Naive B cell (primary cell): Measurements from ENCODE around the gene CEP95. TPM values are rescaled to one million over a fixed set of nuclear protein-coding genes. Genes with fewer than 3 reads are reported as not detected.
"Not testable (repeated sequence)": the region's sequence is repeated elsewhere in the genome, so short reads cannot be mapped to it uniquely, and the experiment has no call there.

Source experiments
- ATAC-seq, 2 donors: fragments of 150-1000 bp; cut with Tn5 transposase; 2 replicates each; pipeline ENCODE4 v1.10.0; 2021; ENCODE audit warnings: low read depth in 2 of 2, mild to moderate bottlenecking in 2 of 2, moderate library complexity in 2 of 2
- DNase-seq: peaks from one replicate; pipeline ENCODE4 v3.0.0; 2022
- H3K27ac Mint-ChIP-seq, 6 donors: one replicate each; pipeline ENCODE4 v1.8.0; 2020 to 2022; ENCODE audit warnings: mild to moderate bottlenecking in 6 of 6, mixed read lengths in 6 of 6, moderate library complexity in 5 of 6, inconsistent platforms in 2 of 6
- H3K27me3 Mint-ChIP-seq, 3 donors: one replicate each; pipeline ENCODE4 v1.8.0; 2021 to 2022; ENCODE audit warnings: mixed read lengths in 3 of 3, mild to moderate bottlenecking in 1 of 3
- H3K36me3 Mint-ChIP-seq, 2 donors: one replicate each; pipeline ENCODE4 v1.8.0; 2020 to 2022; ENCODE audit warnings: mixed read lengths in 2 of 2, inconsistent platforms in 1 of 2, mild to moderate bottlenecking in 1 of 2
- H3K4me1 Mint-ChIP-seq, 3 donors: one replicate each; pipeline ENCODE4 v1.8.0; 2020 to 2022; ENCODE audit warnings: mixed read lengths in 3 of 3, inconsistent platforms in 1 of 3, mild to moderate bottlenecking in 1 of 3, moderate library complexity in 1 of 3
- H3K4me3 Mint-ChIP-seq, 8 donors: one replicate each; pipeline ENCODE4 v1.8.0; 2020 to 2022; ENCODE audit warnings: mild to moderate bottlenecking in 8 of 8, mixed read lengths in 8 of 8, moderate library complexity in 8 of 8, inconsistent platforms in 2 of 8
- H3K9me3 Mint-ChIP-seq, 7 donors: one replicate each; pipeline ENCODE4 v1.8.0; 2020 to 2022; ENCODE audit warnings: mixed read lengths in 7 of 7, mild to moderate bottlenecking in 5 of 7, inconsistent platforms in 2 of 7, moderate library complexity in 1 of 7
- polyA plus RNA-seq, 6 donors: library from polyadenylated mRNA; unstranded; fragments of 300-500 nt; fragmentation: Illumina TruSeq; gene quantifications; one replicate each; pipeline ENCODE4 v1.2.3, GENCODE V29; 2021; ENCODE audit warnings: low read depth in 6 of 6

Gene CEP95
- polyA plus RNA-seq, 6 donors from 2014 or later: 11.8 to 21.2 (median 14.7) TPM

DNA sequence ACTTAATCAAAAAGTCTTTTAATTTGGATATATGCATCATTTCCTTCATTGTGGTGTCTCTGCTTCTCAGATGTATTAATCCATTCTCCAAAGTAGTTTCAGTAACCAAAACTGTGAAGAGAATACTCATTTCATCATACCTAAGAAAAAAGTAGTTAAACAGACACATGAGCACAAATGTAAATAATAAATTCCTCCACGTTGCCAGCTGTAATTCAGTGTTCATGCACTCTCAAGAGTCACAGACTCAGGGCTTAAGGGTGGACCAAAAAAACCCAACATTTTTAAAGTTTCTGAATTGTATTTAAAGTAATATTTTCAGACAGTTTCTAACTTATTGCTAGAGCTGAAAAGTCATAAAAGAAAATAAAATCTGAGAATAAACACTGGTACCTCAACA is 28.9 kb upstream of the CEP95 start:
- Mint-ChIP-seq H3K9me3 (no peaks in the 10 kb centered on the region), H3K27ac (peak overlapping the region in 1 of 6 donors; percentile 14), H3K4me3 (no peak overlapping the region), H3K36me3 (peaks cover 6 to 7% of the 10 kb centered on the region in 2 donors), H3K4me1 (peaks cover 0 to 14% (median 4%) of the 10 kb centered on the region in 3 donors), H3K27me3 (no peaks in the 10 kb centered on the region)
- ATAC-seq (no peak), DNase-seq (no peak)

DNA sequence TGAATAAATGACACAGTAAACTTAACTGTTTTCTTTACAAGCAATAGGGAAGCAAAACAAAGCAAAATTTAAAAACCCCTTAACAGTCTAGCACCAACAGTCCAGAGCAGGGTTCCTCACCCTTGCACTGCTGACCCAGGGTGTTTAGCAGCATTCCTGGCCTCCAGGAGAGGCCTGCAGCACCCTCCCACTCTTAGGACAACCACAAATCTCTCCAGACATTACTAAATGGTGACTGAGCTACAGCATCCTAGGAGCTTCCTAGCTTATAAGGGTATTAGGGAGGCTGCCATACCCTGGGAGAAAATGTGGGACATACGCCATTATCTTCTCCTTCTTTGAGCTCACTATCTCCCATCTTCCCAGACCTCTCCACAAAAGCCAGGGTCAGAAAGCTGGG is 25.8 kb upstream of the CEP95 start:
- Mint-ChIP-seq H3K4me1 (peaks cover 0 to 4% (median 3%) of the 10 kb centered on the region in 3 donors), H3K27me3 (no peaks in the 10 kb centered on the region), H3K36me3 (peaks cover 6 to 17% of the 10 kb centered on the region in 2 donors), H3K9me3 (no peaks in the 10 kb centered on the region), H3K4me3 (no peak overlapping the region), H3K27ac (peak overlapping the region in 1 of 6 donors; percentile 13)
- DNase-seq (no peak), ATAC-seq (no peak)

DNA sequence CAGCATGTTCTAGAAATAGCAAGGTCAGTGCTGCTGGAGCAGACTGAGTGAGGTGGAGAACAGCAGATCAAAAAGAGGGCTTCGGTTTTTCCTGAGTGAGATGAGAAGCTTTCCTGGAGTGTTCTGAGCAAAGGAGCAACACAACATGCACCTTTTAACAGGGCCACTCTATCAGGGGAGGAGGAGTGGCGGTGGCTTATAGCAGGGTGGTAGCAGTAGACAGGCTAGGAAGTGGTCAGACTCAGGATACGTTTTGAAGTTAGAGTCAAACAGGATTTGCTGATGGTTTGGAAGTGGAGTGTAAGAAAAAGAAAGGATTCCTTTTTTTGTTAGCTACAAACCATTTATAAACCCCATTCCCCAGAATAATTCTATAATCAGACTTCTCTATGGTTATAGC is 22.4 kb upstream of the CEP95 start:
- no peaks in the 10 kb centered on the region for H3K27me3 Mint-ChIP-seq
- H3K36me3 Mint-ChIP-seq: peaks cover 9 to 17% of the 10 kb centered on the region in 2 donors
- peaks cover 0 to 3% (median 0%) of the 10 kb centered on the region in 3 donors for H3K4me1 Mint-ChIP-seq
- ATAC-seq (no peak), DNase-seq (no peak)
- H3K9me3 Mint-ChIP-seq: no peaks in the 10 kb centered on the region
- H3K27ac Mint-ChIP-seq: no peak overlapping the region
- no peak overlapping the region for H3K4me3 Mint-ChIP-seq

DNA sequence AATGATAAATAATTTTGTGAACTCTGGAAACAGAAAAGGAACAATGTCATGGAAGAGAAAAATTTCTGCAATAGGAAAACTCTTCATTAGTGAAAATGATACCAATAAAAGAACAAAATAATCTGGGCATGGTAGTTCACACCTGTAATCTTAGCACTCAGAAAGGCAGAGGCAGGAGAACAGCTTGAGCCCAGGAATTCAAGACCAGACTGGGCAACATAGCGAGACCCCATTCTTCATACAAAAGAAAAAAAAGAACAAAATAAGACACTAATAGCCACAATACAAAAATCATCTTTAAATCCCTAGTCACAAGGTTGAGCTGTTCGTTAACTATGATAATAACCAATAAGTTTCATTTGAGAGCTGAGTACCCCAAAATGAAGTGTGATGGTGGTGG is 18.5 kb upstream of the CEP95 start:
- no peaks in the 10 kb centered on the region for H3K27me3 Mint-ChIP-seq
- no peak overlapping the region for H3K27ac Mint-ChIP-seq
- peak overlapping the region in 1 of 8 donors; percentile 21 for H3K4me3 Mint-ChIP-seq
- no peaks in the 10 kb centered on the region for H3K9me3 Mint-ChIP-seq
- DNase-seq (no peak), ATAC-seq (no peak)
- peaks cover 0 to 10% (median 0%) of the 10 kb centered on the region in 3 donors for H3K4me1 Mint-ChIP-seq
- H3K36me3 Mint-ChIP-seq: peaks cover 16 to 19% of the 10 kb centered on the region in 2 donors

DNA sequence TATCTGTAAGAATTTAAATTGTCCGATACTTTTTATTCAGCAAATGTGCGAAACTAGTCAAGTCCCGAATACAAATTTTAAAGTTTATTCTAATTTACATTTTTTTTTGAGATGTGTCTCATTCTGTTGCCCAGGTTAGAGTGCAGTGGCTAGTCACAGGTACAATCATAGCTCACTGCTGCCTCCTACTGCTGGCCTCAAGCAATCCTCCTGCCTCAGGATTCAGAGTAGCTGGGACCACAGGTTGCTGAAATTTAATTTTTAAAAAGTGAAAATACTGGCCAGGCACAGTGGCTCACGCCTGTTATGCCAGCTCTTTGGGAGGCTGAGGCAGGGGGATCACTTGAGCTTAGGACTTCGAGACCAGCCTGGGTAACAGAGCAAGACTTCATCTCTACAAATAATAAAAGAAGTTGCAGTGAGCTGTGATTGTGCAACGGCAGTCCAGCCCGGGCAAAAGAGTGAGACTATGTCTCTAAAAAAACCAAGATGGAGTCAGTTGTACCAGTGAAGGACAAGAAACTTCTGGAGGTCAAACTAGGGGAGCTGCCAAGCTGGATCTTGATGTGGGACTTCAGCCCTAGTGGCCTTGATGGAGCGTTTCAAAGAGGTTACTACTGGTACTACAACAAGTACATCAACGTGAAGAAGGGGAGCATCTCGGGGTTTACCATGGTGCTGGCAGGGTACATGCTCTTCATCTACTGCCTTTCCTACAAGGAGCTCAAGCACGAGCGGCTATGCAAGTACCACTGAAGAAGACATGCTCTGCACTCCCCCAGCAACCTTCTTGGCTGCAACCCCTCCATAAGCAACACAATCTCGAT is 15.5 kb upstream of the CEP95 start:
- Mint-ChIP-seq H3K27ac (peak overlapping the region in 2 of 6 donors; percentile 38 to 44), H3K4me1 (peaks cover 13 to 37% (median 20%) of the 10 kb centered on the region in 3 donors), H3K4me3 (peak overlapping the region in 1 of 8 donors; percentile 38), H3K27me3 (no peaks in the 10 kb centered on the region), H3K36me3 (peaks cover 7 to 27% of the 10 kb centered on the region in 2 donors), H3K9me3 (no peaks in the 10 kb centered on the region)
- peak; percentile 69 to 74 for ATAC-seq
- peak; percentile 42 for DNase-seq

DNA sequence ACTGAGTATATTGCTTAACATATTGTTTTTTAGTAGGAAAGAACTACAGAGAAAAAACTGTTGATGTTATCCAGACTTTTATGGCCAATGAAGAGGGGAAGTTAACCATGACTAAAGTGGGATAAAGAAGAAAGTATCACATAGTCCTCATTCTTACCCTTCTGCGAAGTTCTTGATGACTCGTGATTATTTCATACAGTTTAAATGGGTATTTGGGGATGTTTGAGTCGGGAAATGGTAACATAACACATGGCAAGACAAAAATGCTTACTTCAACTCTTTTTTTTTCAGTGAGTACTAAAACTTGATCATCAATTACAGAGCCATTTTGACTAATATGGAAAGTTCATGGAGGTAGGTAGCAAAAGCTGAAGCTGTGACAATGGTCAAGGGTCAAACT is 14.8 kb upstream of the CEP95 start:
- Mint-ChIP-seq H3K27me3 (no peaks in the 10 kb centered on the region), H3K9me3 (peaks cover 0 to 2% (median 0%) of the 10 kb centered on the region in 7 donors), H3K36me3 (peaks cover 7 to 27% of the 10 kb centered on the region in 2 donors), H3K4me1 (peaks cover 19 to 45% (median 27%) of the 10 kb centered on the region in 3 donors), H3K27ac (no peak overlapping the region), H3K4me3 (no peak overlapping the region)
- ATAC-seq (no peak), DNase-seq (no peak)

DNA sequence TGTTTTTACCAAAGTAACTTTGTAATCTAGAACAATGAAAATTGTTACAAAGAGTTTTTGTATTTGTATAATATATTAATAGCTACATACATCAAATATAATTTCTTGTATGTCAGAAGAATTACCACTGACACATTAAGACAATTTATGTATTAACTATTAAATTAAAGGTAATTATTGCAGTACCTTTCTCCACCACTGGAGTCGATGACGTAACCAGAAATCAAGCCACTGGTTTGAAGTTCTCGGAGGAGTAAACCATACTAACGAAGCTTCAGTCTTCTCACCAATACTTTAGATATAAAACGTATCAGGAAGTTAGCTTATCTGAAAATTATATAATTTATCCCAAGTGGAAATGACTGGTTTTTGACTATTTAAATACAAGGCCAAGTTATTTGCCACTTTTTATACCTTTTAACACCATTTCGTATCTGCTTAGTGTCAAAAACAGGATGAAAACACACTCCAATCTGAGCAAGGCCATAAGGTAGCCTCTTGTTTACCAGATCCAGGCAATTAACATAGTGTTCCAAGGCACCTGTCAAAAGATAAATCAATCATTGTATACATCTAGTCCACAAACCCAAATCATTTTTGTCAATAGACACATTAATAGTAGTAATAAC is 14.2 kb upstream of the CEP95 start:
- ATAC-seq (no peak), DNase-seq (peak; percentile 11)
- H3K4me3 Mint-ChIP-seq: peak overlapping the region in 1 of 8 donors; percentile 74
- peaks cover 7 to 27% of the 10 kb centered on the region in 2 donors for H3K36me3 Mint-ChIP-seq
- peaks cover 0 to 2% (median 0%) of the 10 kb centered on the region in 7 donors for H3K9me3 Mint-ChIP-seq
- H3K27ac Mint-ChIP-seq: peak overlapping the region in 1 of 6 donors; percentile 38
- peaks cover 24 to 51% (median 33%) of the 10 kb centered on the region in 3 donors for H3K4me1 Mint-ChIP-seq
- H3K27me3 Mint-ChIP-seq: no peaks in the 10 kb centered on the region

DNA sequence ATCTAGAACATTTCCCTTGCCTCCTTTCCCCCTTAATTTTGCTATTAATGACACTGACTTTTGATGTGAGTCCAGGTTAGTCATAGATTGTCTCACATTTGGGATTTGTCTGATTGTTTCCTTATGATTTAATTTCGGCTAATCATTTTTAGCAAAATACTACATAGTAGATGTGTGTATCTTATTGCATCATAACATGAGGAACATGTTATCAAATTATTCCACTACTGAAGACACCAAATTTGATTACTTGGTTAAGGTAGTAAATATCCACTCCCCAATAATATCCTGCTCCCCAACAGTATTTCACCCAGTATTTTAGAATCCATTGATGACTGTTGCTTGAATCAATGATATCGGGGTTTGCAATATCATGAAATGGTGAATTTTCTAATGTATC is 12.7 kb upstream of the CEP95 start:
- H3K36me3 Mint-ChIP-seq: peaks cover 7 to 20% of the 10 kb centered on the region in 2 donors
- H3K27ac Mint-ChIP-seq: peak overlapping the region in 1 of 6 donors; percentile 21
- ATAC-seq (no peak), DNase-seq (no peak)
- H3K4me3 Mint-ChIP-seq: peak overlapping the region in 5 of 8 donors; percentile 10 to 99 (median 81)
- H3K27me3 Mint-ChIP-seq: no peaks in the 10 kb centered on the region
- H3K9me3 Mint-ChIP-seq: peaks cover 0 to 2% (median 0%) of the 10 kb centered on the region in 7 donors
- H3K4me1 Mint-ChIP-seq: peaks cover 24 to 56% (median 46%) of the 10 kb centered on the region in 3 donors

DNA sequence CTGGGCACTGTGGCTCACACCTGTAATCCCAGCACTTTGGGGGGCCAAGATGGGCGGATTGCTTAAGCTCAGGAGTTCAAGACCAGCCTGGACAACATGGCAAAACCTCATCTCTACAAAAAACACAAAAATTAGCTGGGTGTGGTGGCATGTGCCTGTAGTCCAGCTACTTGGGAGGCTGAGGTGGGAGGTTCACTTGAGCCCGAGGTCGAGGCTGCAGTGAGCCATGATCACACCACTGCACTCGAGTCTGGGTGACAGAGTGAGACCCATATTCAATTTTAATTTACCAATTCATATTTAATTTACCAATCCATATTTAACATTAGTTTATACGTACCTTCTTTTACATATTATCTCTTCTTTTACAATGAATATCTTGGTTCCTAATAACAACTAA is 11.5 kb upstream of the CEP95 start:
- not testable (repeated sequence) for H3K9me3 Mint-ChIP-seq, ATAC-seq, DNase-seq, H3K27me3 Mint-ChIP-seq, H3K27ac Mint-ChIP-seq
- Mint-ChIP-seq H3K4me1 (peaks cover 29 to 60% (median 54%) of the 10 kb centered on the region in 3 donors), H3K4me3 (peak overlapping the region; percentile 71 to 100 (median 100)), H3K36me3 (peaks cover 8 to 19% of the 10 kb centered on the region in 2 donors)

DNA sequence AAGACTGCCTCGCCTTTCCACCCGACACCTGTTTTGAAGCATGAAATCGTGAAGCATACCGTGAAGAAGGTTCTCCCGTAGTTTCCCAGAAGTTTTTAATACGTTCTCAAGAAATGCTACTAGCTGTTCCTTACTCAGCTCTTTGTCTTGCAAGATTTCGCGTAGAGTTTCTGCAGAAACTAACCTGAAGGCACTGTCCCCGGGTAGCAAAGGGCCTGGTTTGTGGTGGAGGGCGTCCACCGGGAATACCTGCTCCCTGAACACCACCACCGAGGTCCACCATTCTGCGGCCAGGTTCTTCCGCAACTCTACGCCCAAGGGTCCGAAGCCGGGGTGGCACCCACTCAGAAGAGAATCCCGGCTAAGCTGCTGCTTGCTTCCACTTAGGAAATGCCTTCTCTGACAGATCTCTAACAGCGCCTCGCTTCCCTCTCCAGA is 10.4 kb upstream of the CEP95 start:
- no peak for ATAC-seq
- DNase-seq: no peak
- peaks cover 15 to 21% of the 10 kb centered on the region in 2 donors for H3K36me3 Mint-ChIP-seq
- peaks cover 0 to 2% (median 0%) of the 10 kb centered on the region in 7 donors for H3K9me3 Mint-ChIP-seq
- H3K27ac Mint-ChIP-seq: peak overlapping the region; percentile 94 to 100 (median 98)
- H3K4me1 Mint-ChIP-seq: peaks cover 39 to 66% (median 64%) of the 10 kb centered on the region in 3 donors
- H3K4me3 Mint-ChIP-seq: peak overlapping the region; percentile 99 to 100 (median 100)
- H3K27me3 Mint-ChIP-seq: no peaks in the 10 kb centered on the region

DNA sequence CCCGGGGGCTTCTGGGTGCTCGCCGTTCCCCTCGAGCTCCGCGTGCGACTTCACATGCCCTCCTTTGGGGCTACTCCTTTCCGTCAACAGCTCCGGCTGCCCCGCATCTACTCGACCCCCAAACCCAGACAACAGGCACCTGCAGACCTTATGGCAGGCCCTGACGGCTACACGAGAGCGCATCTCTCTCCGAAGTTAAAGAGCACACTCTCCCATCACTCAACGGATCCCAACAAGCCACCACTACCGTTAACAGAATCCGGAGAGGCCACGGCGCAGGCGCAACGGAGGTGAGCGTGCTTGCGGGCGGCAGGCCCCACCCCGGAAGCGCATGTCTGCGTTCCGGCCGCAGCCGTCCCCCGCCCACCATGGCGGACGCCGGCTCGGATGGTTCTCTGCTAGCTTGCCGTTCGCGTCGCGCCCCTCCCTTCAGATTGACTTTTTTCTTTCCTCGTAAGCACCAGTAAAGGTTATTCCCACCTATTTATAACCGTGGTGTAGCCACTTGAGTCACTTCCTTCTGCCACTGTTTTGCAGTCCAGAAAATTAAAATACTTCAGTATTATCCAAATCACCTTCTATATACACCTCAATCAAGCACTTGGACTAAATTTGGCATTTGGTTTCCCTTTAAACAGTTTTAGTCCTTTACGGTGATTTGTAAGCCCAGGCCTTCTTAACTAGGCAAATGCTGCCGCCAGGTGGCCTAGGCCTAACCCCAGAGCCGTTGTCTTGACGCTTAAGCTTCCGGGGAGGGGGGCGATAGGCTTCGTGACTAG is 9.8 kb upstream of the CEP95 start, which contains the start of gene POLG2:
Gene POLG2, minus strand, starts transcription at position 269 of the 779 bp plus-strand sequence. Its CDS starts 86 bp downstream, at position 183.
- ATAC-seq: peak; percentile 81 to 84
- H3K27ac Mint-ChIP-seq: peak within 1 kb of the TSS; percentile 95 to 100 (median 98)
- peaks cover 45 to 71% (median 70%) of the 10 kb centered on the region in 3 donors for H3K4me1 Mint-ChIP-seq

DNA sequence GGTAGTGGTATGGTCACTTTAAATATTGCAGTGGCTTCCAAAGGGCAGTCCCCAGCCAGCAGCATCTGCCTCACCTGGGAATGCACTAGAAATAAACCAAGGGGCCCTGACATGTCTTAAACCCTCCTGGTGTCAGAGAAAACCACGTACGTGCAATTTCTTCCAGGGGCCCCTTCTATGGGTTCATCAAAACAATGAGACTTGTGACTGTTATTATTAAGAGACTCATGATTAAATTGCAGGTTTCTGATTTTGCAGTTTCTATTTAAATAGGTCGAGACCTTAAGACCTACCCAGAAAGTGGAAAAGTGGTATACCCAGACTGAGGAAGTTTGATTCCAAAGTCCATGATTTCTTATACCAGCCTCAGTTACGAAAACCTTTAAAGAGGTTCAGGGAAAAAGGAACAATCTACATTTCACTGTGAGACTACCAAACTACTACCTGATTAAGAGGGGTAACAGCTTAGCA is 9.2 kb upstream of the CEP95 start:
- DNase-seq (no peak), ATAC-seq (no peak)
- Mint-ChIP-seq H3K27me3 (no peaks in the 10 kb centered on the region), H3K4me3 (peak overlapping the region; percentile 99 to 100 (median 100)), H3K27ac (peak overlapping the region; percentile 94 to 100 (median 98)), H3K4me1 (peaks cover 50 to 77% (median 68%) of the 10 kb centered on the region in 3 donors), H3K9me3 (peaks cover 0 to 2% (median 0%) of the 10 kb centered on the region in 7 donors), H3K36me3 (peaks cover 28 to 33% of the 10 kb centered on the region in 2 donors)

More for the DNA sequence above, 9.8 kb upstream of the CEP95 start, which contains the start of gene POLG2:
- peaks cover 0 to 2% (median 0%) of the 10 kb centered on the region in 7 donors for H3K9me3 Mint-ChIP-seq
- no peaks in the 10 kb centered on the region for H3K27me3 Mint-ChIP-seq
- peak within 1 kb of the TSS; percentile 99 to 100 (median 100) for H3K4me3 Mint-ChIP-seq
- peak; percentile 94 for DNase-seq
- H3K36me3 Mint-ChIP-seq: peaks cover 21 to 27% of the 10 kb centered on the region in 2 donors
